PFSK-1 (cell line): ENCODE results near the gene FAM227B.

Source experiments
- POLR2AphosphoS5 ChIP-seq: IDR thresholded peaks from 2 replicates; pipeline ENCODE4 v1.6.1; 2012; ENCODE audit warnings: low read depth, mild to moderate bottlenecking, control low read depth, low read length, moderate library complexity
- REST ChIP-seq, 2 experiments: IDR thresholded peaks; 2 replicates each; pipeline versions ENCODE4 v1.6.1 to v1.8.0; 2011 to 2012; ENCODE audit warnings: low read depth in 2 of 2, low read length in 2 of 2, control low read depth in 1 of 2, inconsistent platforms in 1 of 2, mild to moderate bottlenecking in 1 of 2, moderate library complexity in 1 of 2; ENCODE audit not compliant: insufficient read depth in 1 of 2
- SIN3A ChIP-seq: IDR thresholded peaks from 2 replicates; pipeline ENCODE4 v1.6.1; 2012; ENCODE audit warnings: mild to moderate bottlenecking, low read length, moderate library complexity, borderline replicate concordance; ENCODE audit not compliant: insufficient read depth
- TAF1 ChIP-seq: IDR thresholded peaks from 2 replicates; pipeline ENCODE4 v1.6.1; 2012; ENCODE audit warnings: low read length, control low read depth, borderline replicate concordance; ENCODE audit not compliant: insufficient read depth

- no peak for TF ChIP-seq SIN3A
- TF ChIP-seq POLR2AphosphoS5, result no peak
- TF ChIP-seq TAF1, result no peak
- no peak for TF ChIP-seq REST (IDR thresholded peaks at IDR 0.05; ENCODE audit: insufficient read depth in 1 of 2, low read depth in 2 of 2, low read length in 2 of 2)
Observed at GRCh38 chr15:49604625-49605409, 15.8 kb downstream of the FAM227B start.
